H1 (cell line): ENCODE data around the gene ELFN2.

Experiments used
- EP300 ChIP-seq, 2 experiments: IDR thresholded peaks; 1 replicate in 1 of 2; 2 replicates in 1 of 2; pipeline ENCODE4 v1.6.1; 2011 to 2012; ENCODE audit warnings: low read depth in 2 of 2, low read length in 2 of 2, mild to moderate bottlenecking in 2 of 2, borderline replicate concordance in 1 of 2, inconsistent platforms in 1 of 2, moderate library complexity in 1 of 2
- POLR2AphosphoS5 ChIP-seq: IDR thresholded peaks from 2 replicates; pipeline ENCODE4 v1.6.1; 2011; ENCODE audit warnings: low read depth, low read length
- YY1 ChIP-seq: IDR thresholded peaks from 2 replicates; pipeline ENCODE4 v1.6.1; 2011; ENCODE audit warnings: low read depth, mild to moderate bottlenecking, low read length
- TF ChIP-seq, protein P1 (sequence below), 3 experiments: IDR thresholded peaks; 1 replicate in 2 of 3; 2 replicates in 1 of 3; pipeline versions ENCODE4 v1.5.1 to v1.6.1; 2011; ENCODE audit warnings: low read length in 3 of 3, mild to moderate bottlenecking in 3 of 3, inconsistent platforms in 2 of 3, low read depth in 1 of 3, moderate library complexity in 1 of 3; ENCODE audit not compliant: insufficient read depth in 1 of 3; ENCODE audit errors: control extremely low read depth in 1 of 3

DNA sequence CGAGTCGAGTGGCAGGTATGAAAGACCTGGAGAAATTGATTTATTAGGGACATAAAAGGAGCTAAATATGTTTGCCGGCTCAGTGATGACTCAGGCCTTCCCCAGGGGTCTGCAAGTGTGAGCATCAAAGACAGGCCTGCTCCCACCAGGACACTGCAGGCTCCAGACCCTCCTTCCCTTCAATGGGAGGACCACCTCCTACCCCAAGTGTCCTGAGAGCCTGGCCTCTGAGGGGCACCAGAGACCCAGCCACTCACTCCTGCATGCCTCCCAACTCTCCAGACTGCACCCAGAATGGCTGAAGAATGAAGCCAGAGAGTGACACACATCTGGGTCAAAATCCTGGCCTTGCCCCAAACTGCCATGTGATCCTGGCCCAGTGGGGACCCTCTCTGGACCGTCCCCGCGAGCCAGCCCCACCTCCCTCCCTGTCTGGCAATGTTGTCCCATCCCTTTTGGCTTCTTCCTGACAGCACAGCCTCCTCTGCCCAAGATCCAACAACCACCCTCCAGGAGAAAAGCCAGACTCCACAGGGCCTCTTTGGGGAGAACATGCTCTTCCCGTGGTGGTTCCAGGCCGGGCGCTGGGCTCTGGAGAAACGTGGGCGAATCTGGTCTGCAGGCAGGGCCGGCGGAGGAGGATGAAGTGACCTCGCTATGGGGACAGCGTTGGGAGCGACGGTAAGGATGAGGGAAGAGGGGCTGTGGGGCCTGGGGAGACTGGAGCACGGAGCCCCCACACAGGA, 108.7 kb downstream of the ELFN2 start:
- TF ChIP-seq EP300 (IDR thresholded peaks at IDR 0.05; ENCODE audit: borderline replicate concordance in 1 of 2, low read depth in 2 of 2, low read length in 2 of 2) = no peak
- TF ChIP-seq, protein P1, sequence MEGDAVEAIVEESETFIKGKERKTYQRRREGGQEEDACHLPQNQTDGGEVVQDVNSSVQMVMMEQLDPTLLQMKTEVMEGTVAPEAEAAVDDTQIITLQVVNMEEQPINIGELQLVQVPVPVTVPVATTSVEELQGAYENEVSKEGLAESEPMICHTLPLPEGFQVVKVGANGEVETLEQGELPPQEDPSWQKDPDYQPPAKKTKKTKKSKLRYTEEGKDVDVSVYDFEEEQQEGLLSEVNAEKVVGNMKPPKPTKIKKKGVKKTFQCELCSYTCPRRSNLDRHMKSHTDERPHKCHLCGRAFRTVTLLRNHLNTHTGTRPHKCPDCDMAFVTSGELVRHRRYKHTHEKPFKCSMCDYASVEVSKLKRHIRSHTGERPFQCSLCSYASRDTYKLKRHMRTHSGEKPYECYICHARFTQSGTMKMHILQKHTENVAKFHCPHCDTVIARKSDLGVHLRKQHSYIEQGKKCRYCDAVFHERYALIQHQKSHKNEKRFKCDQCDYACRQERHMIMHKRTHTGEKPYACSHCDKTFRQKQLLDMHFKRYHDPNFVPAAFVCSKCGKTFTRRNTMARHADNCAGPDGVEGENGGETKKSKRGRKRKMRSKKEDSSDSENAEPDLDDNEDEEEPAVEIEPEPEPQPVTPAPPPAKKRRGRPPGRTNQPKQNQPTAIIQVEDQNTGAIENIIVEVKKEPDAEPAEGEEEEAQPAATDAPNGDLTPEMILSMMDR (IDR thresholded peaks at IDR 0.05; ENCODE audit: control extremely low read depth in 1 of 3, insufficient read depth in 1 of 3, low read depth in 1 of 3, low read length in 3 of 3) = peak; percentile 25 to 38 (median 35)
- TF ChIP-seq POLR2AphosphoS5 = no peak
- no peak for TF ChIP-seq YY1
